HS-5 (cell line): Measurements from ENCODE around the gene DEGS2.

Source experiments
- DNase-seq: peaks from one replicate; pipeline ENCODE4 v3.0.0-alpha.2; 2012; ENCODE audit warnings: low read depth

Gene DEGS2

DNA sequence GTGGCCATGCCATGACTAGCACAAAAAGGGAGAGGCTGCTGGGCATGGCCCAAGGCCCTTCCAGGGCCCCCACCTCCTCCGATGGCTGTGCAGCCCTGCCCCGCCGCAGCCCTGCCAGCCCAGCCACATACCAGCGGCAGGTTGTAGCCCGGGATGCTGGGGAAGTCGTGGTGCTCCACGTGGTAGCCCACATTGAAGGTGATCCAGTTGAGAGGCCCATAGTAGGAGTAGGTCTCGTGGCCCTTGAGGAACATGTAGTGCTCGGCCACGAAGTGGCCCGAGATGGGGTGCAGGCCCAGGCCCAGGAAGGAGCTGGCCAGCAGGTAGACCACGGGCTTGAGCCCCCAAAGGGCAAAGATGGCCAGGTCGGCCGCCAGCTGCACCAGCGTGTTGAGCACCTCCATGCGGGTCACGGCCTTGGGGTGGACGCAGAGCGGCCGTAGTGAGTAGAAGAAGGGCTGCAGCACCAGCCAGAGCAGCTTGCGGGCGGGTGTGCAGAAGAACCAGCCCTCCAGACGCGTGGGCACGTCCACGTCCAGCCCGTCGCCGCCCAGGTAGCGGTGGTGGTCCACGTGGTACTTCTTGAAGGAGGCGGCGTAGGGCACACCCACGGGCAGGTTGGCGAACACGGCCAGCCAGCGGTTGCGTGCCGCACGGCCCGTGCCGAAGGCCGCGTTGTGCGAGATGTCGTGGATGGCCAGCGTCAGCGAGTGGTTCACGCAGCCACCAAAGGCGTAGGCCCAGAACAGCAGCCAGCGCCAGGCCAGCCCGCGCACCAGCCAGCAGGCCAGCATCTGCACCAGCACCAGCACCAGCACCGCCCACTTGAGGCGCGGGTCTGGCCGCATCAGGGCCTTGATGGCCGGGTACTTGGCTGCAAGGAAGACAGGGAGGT, 10.4 kb downstream of the DEGS2 start:
- no peak for DNase-seq

DNA sequence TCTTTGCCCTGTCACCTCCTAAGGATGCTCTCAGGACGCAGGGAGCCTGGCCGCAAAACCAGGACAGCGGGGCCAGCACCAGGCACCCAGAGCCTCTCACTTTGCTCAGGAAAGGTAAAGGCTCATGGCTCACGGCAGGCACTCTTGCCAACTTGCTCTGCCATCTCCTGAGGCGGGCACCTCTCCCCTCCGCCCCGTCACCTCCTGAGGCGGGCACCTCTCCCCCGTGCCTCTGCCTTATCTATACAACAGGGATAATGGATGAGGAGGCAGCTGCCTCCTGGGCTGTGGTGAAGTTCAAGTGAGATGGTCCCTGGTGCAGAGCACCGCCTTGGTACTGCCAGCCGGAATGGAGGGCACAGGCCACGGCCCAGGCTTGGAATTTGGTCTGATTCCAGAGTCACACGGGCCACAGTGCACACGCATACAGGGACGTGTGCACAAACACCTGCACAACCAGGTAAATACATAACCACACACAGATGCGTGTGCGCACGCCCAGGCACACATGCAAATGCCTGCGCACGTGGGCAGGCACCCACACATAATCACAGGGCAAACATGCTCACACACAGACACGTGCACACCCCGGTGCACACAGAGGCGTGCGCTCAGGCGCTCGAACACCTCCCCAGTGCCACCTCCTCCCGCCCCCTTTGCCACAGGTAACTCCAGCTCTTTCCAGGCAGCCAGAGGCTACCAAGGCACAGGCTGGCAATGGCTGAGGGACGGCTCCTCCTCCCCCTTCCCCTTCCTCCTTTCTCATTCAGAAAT, 11.6 kb downstream of the DEGS2 start:
- no peak for DNase-seq

DNA sequence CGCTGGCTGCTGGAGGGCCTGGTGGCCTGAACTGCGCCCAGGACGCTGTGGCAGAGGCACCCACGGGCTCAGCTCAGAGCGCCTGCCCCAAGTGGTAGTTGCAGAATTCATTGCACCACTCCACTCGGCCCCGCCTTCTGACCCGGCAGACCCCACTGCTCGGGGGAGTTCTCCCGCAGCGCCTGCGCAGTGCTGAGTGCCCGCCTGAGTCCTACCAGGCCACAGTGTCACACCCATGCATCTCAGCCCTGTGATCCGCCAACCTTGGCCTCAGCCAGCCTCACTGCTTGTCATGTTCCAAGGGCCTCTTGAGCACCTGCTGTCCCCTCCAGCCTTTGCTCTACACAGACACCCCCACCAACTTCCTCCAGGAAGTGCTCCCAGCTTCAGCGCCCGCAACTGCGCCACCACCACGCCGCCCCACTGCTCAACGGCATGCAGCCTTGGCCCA, 12.2 kb downstream of the DEGS2 start:
- DNase-seq: no peak

DNA sequence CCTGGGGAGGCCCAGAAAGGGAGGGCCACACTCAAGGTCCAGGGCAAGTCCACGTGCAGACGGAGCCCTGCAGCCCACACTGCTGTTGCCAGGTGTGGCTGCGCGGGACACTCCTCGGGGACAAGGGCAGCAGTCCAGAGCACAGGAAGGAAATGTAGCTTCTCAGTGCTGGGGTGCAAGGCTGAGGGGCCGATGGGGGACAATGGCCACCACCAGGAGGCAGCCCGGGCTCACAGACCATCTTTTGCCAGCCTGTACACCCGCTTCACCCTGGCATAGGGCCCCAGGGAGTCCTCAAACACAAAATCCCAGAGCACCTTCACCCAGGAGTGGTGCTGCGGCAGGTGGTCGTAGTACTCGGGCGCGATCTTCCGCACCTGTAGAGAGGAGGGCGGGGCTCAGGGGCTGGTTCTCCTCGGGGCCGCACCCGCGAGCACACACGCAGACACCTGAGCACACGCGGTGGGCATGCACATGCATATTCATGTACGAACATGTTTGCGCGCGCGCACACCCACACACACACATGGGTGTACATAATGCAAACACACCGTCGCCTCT, 12.8 kb downstream of the DEGS2 start:
- no peak for DNase-seq

DNA sequence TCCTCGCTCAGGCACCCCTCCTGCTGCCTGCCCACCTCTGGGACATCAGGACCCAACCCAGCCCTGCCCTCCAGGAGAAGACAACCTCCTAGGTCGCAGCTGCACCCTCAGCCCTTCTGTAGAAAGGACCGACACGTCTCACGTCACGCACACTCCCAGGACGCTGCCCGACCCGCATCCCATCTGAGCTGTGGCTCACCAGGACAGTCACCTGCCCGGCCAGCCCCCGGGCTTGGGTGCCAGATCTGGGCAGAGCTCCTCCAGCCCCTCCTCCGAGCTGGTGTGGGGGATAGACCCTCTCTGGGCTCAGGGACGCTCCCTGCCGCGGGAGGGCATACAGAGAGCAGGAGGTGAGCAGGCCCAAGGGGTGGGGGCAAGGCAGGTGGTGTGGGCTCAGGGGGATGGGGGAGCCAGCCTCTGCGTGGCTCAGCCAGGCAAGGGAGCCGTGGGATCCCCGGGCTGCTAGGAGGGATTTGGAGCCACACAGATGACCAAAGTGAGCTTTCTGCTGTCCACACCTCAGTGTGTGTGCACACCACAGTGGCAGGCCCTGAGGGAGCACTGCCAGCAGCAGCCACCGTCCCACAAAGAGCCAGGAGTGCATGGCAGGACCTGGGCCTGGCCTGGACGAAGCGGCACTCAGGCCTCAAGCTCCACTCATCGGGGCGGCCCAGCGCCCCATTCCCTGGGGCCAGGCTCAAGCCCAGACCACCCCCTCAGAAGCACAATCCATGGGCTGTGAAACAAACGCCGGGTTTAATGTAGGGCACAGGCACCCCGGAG, 13.6 kb downstream of the DEGS2 start:
- no peak for DNase-seq

DNA sequence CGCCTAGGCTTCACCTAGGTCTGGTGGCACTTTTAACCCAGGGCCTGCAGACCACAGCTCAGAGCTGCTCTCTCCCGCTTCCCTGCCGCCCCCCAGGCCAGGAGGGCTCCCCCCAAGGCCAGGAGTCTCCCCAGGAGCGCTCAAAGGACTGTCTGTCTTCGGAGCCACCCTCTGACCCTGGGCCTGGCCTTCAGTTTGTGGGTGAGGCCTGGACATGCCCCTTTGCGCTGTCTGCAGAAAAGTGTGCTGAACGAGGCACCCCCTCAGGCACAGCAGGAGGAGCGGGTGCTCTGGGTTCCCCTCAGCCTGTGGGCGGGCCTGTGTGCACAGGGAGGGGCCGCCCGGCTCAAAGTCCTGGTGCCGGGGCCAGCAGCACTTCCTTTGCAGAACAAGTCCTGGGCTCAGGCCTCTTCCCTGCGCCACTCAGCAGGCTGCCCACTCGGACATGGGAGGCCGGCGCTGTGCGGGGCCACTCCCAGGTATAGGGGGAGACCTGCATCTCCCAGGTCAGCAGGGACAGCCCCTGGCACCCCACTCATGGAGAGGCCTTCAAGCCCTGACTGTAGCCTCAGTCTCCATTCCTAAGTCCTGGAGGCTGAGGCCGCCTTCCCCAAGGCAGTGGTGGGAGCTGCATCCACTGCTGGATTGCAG, 14.3 kb downstream of the DEGS2 start:
- no peak for DNase-seq

DNA sequence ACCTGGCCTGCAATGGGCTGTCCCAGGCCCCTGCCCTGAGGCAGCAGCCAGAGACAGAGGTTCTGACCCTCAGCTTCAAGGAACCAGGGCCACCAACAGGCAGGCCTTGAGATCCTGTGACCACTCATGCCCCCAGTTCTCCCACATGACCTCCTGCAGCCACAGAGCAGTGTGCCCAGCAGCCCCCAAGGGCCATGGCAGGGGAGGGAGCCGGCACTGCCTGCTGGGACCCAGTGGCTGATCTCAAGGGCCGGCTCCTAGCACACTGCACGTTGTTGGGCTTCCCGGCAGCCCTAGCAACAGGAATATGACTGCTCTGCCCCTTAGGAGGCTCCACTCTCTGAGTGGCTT, 14.8 kb downstream of the DEGS2 start:
- no peak for DNase-seq

DNA sequence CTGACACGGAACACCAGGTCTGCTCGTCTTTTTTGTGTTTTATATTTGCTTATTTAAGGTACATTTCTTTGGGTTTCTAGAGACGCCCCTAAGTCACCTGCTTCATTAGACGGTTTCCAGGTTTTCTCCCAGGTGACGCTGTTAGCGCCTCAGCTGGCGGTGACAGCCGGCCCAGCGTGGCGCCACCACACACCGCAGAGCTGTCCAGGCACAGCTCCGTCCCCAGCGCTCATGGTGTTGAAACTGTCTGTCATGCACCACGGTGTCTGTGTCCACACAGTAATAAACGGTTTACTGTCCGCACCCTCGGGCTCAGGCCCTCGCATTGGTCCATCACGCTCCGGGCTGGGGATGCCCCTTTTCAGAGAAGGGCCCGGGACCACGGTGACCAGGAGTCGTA, 15.5 kb downstream of the DEGS2 start:
- no peak for DNase-seq

DNA sequence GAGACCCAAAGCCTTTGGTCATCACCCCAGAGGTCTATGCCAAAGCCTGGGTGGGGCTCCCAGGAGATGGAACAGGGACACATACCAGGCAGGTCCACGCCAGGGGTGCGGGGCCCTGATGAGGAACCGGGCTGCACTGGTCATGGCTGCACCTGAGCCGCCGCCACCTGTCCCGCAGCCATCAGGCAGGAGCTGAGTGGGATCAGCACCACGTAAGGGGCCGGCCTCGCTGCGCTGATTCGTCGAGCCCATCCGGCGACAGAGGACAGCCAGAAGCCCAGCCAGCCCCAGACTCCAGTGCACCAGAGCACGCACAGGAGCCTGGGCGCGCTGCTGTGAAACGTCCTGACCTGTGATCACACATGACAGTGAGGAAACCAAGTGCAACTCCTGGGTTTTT, 15.9 kb downstream of the DEGS2 start:
- DNase-seq: no peak

DNA sequence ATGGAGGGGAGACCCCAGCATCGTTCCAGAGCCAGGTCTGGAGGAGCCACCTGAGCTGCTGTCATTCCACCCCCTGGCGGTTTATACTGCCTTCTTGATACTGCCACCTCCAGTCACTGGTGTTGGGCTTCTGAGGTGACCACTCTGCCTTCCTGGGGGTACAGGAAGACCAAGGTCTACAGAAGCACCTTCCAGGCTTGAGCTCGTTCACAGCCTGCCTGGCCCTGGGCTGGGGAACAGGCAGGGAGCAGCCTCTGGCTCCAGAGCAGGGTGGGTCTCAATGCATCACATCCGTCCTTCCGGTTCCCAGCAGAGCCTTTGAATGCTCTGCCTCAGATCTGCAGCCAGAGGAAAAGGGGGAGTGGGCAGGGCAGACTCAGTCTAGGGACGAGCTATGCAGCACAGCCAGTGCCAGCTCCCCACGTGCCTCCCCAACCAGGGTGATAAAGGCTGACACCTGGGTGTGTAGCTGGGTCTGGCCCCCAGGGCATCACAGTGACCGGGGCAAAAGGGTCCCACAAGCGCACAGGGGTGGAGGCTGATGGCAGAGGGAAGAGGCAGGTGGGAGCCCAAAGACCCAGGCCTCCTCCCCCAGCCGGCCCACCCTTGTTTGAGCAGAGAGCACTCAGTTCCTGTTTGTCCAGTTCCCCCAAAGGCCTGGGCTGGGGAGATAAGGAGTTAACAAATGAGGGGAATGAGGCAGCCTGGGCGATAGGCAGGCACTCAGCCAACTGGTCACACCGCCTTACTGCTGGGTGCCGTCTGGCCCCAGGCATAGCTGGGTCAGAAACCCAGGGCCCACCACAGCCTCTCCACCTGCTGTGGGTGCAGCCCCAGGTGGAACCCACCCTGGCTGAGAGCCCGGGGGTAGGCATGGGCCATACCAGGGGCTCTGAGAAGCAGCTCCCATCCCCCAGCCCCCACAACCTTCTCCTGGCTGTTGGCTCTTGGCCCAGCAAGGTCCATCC, 17.1 kb downstream of the DEGS2 start:
- DNase-seq: no peak

DNA sequence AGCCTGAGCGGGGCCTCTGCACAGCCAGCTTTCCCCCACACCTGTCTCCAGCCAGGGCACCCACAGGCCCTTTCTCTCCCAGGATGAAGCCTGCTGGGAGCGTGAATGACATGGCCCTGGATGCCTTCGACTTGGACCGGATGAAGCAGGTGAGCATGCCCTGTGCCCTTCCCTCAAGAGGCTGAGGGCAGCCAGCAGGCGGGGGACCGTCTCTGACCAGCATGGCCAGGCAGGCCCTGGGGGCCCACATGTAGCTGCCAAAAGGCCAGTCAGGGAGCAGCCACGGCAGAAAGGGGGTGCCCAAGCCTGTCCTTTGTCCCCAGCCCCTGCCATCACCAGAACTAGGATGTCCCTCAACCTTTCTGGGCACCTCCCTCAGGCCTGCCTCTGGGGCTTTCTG, 18.3 kb downstream of the DEGS2 start:
- no peak for DNase-seq

DNA sequence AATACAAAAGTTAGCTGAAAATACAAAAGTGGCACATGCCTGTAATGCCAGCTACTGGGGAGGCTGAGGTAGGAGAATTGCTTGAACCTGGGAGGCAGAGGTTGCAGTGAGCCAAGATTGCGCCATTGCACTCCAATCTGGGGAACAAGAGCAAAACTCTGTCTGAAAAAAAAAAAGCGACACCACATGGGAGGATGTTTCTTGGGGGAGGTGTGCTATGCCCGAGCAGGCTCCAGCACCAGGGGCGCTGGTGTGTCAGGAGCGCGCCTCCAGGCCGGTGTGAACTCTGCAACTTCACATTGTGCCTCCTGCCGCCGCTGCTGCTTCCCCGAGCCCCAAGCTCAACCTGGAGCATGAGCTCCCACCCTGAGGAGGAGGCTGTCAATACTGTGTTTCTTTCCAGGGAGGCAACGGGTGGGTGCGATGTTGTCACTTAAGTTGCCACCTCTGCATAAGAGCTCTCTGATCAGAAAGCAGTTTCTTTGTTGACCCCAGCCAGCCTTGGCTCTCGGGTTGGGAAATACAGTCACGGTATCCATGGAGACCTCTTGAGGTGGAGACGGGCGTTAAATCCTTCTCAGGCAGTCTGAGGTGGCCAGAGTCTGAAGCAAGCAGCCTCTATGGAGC, 18.9 kb downstream of the DEGS2 start:
- no peak for DNase-seq

DNA sequence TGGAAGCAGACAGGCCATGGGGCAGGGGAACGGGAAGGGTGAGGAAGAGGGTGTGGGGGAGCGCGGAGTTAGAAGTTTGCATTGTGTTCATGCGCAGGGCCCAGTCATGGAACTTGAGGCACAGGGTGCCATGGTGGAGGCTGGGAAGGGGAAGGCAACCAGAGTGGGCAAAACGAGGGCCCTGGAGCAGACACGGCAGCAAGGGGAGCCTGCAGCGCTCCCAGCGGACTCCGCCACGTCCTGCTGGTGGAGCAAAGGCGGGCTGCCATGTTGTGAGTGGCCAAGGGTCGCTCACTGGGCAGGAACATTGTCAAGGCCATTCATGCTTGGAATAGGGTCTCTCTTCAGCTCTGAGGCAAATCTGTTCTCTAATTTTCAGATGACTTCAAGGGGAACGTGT, 20.5 kb downstream of the DEGS2 start:
- no peak for DNase-seq

DNA sequence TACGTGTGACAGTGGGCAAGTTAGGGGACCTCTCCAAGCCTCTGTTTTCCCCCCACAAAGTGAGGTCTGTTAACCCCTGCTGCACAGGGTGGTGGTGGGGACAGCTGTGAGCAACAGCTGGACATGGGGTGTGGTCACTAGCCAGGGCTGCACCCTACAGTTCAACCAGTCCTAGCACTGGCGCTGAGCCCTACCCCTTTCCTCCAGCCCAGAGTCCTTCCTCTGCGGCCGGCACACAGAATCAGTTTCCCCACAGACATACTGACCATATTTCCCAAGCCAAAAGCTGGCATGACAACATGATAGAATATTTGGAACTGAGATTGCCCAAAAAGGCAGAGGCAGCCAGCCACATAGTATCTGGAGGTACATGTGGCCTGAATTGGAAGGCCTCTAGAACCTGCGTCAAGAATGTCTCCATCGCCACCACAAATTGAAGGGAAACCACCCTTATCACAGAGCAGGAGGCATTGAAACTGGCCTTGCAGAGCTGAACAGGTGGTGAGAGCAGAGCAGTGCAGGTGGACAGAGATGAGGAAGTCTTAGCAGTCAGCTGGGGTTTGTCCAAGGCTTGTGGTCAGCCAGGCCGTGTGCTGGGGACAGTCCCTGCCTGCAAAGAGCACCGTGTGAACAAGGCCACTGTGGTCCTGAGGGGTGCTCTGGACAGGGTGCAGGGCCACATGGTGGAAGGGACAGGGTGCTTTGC, 21.2 kb downstream of the DEGS2 start:
- DNase-seq: no peak

DNA sequence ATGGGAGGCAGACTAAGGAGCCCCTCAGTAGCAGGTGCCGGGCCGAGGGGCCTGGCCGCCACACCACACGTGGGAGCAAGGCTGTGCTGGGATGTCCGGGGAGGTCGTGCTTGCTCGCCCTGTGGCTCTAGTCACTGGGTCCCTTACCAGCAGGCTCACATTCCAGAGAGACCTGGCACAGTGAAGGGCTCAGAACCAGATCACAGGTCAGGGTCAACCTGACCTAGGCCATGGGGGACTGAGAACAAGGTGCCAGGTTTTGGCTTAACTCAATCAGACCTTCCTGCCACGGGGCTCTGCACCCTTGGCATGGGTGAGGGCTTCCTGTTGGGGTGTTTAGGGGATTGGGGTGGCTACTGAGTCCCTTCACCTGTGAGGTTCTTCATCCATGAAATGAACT, 22.3 kb downstream of the DEGS2 start:
- DNase-seq: no peak

DNA sequence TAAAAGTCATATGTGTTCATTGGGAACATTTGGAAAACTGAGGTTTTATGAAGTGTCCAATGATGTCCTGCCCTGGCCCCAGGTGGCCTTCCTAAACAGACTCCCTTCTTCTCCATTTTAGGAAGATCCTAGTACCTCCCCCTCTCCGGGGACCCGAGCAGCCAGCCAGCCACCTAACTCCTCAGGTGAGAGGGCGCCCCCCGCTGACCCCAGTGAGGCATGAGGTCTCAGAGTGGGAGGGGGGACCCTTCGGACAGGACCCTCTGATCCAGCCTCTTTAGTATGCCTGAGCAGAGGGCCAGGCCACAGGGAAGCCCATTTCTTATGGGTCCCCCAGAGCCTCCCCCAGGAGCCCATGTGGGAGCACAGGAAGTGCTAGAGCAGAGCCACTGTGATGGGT, 23.7 kb downstream of the DEGS2 start:
- DNase-seq: no peak

DNA sequence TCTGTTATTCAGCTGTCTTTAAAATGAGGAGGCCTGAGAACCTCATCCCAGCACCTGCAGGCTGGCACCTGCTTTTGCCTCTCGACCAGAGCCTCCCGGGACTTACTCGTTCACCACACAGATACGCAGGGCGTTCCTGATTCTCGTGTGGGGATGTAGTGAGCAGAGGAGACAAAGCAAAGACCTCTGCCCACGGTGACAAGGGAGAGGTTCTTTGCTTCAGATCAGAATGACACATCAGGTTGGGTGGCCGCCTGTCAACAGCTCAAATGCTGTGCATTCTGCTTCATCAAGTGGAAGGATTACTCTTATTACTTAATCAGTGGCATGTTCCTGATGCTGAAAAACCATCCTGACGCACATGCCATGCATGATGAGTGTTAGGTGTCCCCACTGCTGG, 24.4 kb downstream of the DEGS2 start:
- DNase-seq: no peak

DNA sequence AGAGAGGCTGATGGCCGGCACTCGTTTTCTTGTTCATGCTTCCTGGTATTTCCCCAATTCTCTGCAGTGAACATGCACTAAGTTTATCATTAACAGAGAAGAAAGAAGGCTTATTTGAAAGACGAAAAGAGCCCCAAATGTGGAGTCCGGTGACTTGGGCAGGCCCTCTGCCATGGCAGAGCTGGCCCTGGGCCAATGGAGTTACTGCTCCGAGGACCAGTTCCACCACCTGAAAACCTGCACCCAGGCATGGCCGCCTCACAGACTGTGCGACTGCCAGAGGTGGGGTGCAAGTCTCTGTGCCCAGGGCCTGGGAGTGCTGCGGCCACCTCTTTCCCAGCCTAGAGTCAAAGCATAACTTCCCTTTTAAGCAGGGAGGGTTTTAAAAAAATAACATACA, 24.9 kb downstream of the DEGS2 start:
- no peak for DNase-seq

DNA sequence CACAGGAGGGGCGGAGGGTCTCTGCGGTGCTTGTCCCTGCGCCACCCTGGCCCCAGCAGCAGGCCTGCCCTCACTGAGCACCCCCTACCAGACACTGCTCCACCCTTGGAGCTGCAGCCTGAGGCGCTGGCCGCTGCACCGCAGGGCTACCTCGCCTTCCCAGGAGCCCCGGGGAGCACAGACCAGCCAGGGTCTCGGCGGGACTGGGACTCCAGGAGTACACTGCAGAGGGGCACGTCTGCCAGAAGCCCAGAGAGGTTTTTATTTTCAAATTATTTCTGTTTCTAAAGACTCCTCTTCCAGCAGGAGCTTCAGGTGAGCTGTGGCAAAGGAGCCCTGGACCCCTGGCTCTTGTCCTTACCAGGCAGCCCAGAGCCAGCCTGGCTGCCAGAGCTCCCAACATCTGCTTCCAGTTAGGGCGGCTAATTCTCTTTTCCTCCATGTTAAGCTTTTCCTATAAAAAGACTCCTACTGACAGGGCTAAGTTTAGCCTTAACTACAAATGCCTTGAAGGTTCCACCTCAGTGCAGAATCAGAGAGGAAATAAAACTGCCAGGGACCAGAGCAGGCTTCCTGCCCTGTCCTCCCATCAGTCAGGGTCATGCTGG, 26.4 kb downstream of the DEGS2 start:
- DNase-seq: no peak
